Limb (tissue), 2 donors: Measurements from ENCODE around the gene PLD3.
A peak's percentile ranks its signal among the peaks of the same experiment; 100 is the strongest.
"Not testable (repeated sequence)": the region's sequence is repeated elsewhere in the genome, so short reads cannot be mapped to it uniquely, and the experiment has no call there.

Experiments
- DNase-seq, 2 donors: peaks; one replicate each; pipeline ENCODE4 v3.0.0-alpha.2; 2016; ENCODE audit errors: extremely low spot score in 2 of 2

Gene PLD3

GRCh38 chr19:40363069-40363468 is 14.6 kb downstream of the PLD3 start:
- no peak for DNase-seq

GRCh38 chr19:40365010-40365409 is 16.5 kb downstream of the PLD3 start:
- no peak for DNase-seq

- DNase-seq: peak; percentile 84 to 98
Observed at GRCh38 chr19:40365613-40366401, 17.3 kb downstream of the PLD3 start.

- DNase-seq: peak in 1 of 2 donors; percentile 57
Observed at GRCh38 chr19:40366697-40367561, 18.4 kb downstream of the PLD3 start.

- no peak for DNase-seq
Observed at GRCh38 chr19:40367577-40368434, 19.3 kb downstream of the PLD3 start.

GRCh38 chr19:40369797-40370196 is 21.3 kb downstream of the PLD3 start:
- no peak for DNase-seq

GRCh38 chr19:40370253-40370652 is 21.8 kb downstream of the PLD3 start:
- not testable (repeated sequence) for DNase-seq

- no peak for DNase-seq
Observed at GRCh38 chr19:40370997-40371801, 22.7 kb downstream of the PLD3 start.

GRCh38 chr19:40371802-40372122 is 23.3 kb downstream of the PLD3 start:
- DNase-seq: no peak

GRCh38 chr19:40374084-40374483 is 25.6 kb downstream of the PLD3 start:
- DNase-seq: no peak

- no peak for DNase-seq
Observed at GRCh38 chr19:40376286-40376862, 27.9 kb downstream of the PLD3 start.

- no peak for DNase-seq
Observed at GRCh38 chr19:40377876-40378385, 29.4 kb downstream of the PLD3 start.

GRCh38 chr19:40378509-40378908 is 30.0 kb downstream of the PLD3 start:
- no peak for DNase-seq

GRCh38 chr19:40379446-40380198 is 31.1 kb downstream of the PLD3 start:
- DNase-seq: no peak

GRCh38 chr19:40380199-40381037 is 31.9 kb downstream of the PLD3 start:
- no peak for DNase-seq

- DNase-seq: no peak
Observed at GRCh38 chr19:40381321-40381720, 32.8 kb downstream of the PLD3 start.

- no peak for DNase-seq
Observed at GRCh38 chr19:40383668-40384248, 35.3 kb downstream of the PLD3 start.

- DNase-seq: no peak
Observed at GRCh38 chr19:40387155-40387554, 38.7 kb downstream of the PLD3 start.
